GM12864 (cell line): ENCODE data around the gene MLLT11.

ENCODE experiments used
- DNase-seq: peaks from one replicate; pipeline ENCODE4 v3.0.0-alpha.2; 2011; ENCODE audit warnings: low read depth
- H3K4me3 ChIP-seq: 2 replicates; pipeline ENCODE4 v1.5.1; 2011; ENCODE audit warnings: mild to moderate bottlenecking, low read depth, low read length, control low read depth
- TF ChIP-seq, protein P1 (sequence below): IDR thresholded peaks from 2 replicates; pipeline ENCODE4 v1.5.1; 2011; ENCODE audit warnings: low read depth, mild to moderate bottlenecking, moderate library complexity, low read length, control low read depth, inconsistent platforms; ENCODE audit errors: missing control alignments

MLLT11 gene

DNA sequence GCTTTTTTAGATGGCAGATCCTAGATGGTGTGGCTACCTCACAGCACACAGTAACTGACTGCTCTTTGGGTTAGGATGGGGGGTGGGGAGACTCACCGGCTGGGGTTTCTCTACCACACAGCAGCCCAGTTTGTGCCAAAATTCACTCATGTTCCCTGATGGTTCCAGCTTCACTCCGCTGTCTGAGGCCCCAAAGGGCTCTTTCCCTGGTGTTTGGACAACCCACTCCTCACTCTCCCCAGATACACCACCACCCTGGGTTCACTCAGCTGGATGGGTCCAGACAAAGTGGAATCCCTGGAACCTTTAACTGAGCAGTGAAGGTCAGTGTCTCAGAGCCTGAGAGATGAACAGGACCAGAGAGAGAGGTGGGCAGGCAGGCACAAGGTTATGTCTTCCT lies 4.6 kb upstream of the MLLT11 start:
- H3K4me3 ChIP-seq: no peak overlapping the region
- DNase-seq: no peak
- TF ChIP-seq, protein P1, sequence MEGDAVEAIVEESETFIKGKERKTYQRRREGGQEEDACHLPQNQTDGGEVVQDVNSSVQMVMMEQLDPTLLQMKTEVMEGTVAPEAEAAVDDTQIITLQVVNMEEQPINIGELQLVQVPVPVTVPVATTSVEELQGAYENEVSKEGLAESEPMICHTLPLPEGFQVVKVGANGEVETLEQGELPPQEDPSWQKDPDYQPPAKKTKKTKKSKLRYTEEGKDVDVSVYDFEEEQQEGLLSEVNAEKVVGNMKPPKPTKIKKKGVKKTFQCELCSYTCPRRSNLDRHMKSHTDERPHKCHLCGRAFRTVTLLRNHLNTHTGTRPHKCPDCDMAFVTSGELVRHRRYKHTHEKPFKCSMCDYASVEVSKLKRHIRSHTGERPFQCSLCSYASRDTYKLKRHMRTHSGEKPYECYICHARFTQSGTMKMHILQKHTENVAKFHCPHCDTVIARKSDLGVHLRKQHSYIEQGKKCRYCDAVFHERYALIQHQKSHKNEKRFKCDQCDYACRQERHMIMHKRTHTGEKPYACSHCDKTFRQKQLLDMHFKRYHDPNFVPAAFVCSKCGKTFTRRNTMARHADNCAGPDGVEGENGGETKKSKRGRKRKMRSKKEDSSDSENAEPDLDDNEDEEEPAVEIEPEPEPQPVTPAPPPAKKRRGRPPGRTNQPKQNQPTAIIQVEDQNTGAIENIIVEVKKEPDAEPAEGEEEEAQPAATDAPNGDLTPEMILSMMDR: no peak

DNA sequence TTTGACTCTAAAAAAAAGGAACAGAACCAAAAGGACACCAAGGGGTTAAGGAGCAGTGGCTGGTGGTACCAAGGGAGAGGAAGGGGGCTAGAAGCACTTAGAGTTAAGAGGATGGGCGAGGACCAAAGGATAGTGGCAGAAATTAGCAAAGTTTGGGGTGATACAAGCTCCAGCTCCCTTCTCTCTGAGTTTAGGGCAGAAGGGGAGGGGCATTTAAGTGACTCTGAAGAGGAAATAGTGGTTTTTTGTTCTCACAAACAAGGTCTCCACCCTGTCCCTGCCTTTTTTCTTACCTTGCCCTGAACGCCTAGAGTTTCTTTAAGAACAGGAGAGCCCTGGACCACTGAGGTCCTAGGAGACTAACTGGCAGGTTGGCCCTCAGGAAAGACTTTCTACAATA lies 4.0 kb upstream of the MLLT11 start:
- H3K4me3 ChIP-seq: peak overlapping the region; percentile 80; the same call in 1 of the 2 replicates
- no peak for DNase-seq
- TF ChIP-seq, protein P1: no peak

DNA sequence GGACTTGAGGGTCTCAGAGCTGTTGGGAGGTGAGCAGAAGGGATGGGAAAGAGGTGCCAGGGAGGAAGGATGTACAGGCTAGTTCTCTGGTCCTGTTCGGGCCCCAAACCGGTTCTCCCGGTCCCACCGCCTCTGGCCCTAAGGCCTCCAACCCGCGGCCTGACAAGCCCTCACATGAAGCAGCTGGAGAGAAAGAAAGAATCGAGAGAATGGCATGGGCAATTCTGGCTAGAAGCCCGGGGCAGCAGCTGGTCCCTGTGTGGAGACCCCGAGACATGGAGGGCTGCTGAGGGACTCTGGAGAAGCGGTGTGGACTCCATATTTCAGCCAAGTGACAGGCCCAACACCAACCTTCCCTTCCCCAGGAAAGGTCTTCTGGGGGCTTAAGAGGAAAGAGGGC lies 1.5 kb upstream of the MLLT11 start:
- H3K4me3 ChIP-seq: peak overlapping the region; percentile 80
- TF ChIP-seq, protein P1: no peak
- no peak for DNase-seq

DNA sequence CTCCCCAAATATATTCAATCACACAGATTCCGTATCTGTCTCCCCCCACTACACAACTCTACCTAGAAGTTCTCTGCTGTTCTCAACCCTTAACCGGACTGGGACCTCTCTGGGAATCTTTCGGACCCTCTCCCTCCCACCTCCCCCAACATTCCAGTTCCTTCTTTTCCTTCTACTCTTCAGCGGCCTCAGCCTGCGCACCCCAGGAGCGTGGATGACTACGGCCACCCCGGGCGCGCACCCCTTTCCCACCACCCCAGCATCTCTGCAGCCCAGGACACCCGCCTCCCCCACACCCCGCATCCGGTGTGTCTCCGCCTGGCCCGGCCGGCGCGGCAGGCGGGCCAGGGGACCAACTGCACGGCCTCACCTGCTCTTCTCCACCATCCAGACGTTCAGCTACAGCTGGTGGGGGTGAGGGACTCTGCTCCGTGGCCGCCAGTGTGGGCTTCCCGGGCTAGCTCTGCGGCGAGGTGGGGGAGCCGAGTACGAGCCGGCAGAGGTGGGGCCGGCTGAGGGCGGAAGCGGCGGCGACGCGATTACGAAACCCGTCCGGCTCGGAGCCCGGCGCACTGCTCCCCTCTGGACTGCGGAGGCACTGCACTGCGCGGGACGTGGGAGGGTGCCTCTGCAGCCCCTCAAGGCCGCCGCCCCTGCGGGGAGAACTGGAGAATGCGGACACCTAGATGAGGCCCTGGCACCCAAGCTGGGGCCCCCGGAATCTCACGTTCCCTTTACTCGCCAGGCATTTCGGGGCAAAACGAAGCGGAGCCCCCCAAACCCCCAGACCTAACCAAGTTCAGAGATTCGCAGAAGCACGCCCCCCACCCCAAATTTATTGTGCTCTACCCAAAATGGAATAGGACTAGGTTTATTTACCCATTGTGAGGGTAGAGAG lies 839 bp upstream of the MLLT11 start, which contains the start of gene CDC42SE1:
Gene CDC42SE1, minus strand, starts transcription at position 514 of the 898 bp plus-strand sequence. CDS start 3,892 bp downstream, outside the sequence.
- H3K4me3 ChIP-seq: peak within 1 kb of the TSS; percentile 80
- TF ChIP-seq, protein P1: peak; percentile 82
- peak; percentile 63 for DNase-seq

DNA sequence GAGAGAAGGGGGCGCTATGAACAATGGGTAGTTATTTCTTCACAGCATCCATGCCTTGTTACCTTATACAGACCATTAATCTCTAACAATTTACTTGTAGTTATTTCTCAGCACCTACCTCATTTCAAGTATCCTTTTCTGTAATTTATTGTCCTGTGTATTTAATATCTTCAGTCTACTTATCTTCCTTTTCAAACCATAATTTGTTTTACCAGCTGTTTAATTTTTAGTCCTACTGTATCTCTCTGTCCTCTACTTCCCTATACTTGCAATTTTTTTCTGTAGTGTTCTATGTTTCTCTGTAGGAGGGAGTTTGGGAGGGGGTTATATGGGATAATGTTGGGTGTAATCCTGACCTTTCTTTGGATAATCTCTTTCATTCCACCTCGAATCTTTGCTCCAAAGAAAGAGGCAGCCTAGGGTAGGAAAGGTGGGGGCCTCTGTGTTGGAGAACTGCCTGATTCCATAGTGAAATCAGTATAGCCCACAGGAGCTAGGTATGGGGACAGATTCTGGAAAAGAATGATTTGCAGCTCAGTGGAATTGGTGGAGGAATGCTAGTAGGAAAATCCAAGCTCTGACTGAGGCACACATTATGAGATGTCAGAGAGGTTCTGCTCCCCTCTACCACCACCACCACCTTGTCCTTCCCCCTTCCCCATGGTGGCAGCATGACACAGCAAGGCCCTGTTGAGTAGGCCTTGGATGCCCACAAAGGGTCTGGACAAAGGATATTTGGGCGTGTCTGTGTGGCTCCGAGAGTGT lies 642 bp downstream of the MLLT11 start:
- peak overlapping the region; percentile 80 for H3K4me3 ChIP-seq
- TF ChIP-seq, protein P1: no peak
- no peak for DNase-seq

DNA sequence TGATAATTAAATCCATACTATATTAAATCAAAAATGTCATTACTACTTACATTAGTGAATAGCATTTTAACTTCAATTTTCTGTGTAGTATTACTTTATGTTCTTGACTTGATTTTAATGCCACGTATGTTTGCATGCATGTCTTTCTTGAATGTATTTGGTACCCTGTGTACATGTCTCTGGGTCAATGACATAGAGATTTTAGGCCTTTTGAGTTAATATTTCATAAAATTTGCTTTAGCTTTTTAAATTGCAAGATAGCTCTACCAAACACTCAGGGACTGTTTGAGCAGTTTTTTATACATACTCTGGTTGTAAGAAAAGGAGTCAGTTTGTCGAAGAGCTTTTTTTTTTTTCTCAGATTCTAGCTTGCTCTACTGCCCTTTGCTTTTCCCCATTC lies 1.5 kb downstream of the MLLT11 start:
- TF ChIP-seq, protein P1: no peak
- no peak overlapping the region for H3K4me3 ChIP-seq
- no peak for DNase-seq
